ENCODE data around the gene C8G. TPM values are rescaled to one million over a fixed set of nuclear protein-coding genes. Genes with fewer than 3 reads are reported as not detected.

The C8G gene
- total RNA-seq, 4 donors from 2014 or later, result 4.3 to 7.9 (median 6.4) TPM; not detected in 1

DNA sequence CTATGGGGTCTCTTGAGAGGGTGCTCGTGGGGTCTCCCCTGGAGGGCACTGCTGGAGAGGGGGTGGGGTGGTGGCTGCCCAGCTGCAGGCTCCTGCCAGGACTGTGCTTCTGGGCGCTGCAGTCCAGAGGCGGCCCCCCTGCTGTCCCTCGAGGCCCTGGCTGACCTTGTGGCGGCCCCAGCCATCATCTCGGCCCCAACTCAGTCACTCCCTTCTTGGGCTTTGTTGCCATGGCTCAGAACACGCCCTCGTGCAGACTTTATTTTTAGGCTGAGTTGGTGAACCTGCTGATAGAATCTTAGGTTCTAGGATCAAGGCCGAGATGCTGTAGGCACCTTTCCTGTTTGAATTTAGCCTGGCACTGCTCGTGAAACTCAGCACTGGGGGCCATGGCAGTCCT, 23.3 kb upstream of the C8G start:
- intact Hi-C loops (cut with DNase I; ENCODE audit: low total_unique reads) (no loop called here), in situ Hi-C loops (cut with MboI; ENCODE audit: low pct_ligation_motif_present in 1 of 4, low pct_unique_long_range_greater_than_20kb in 1 of 4, low sequenced_read_pairs in 3 of 4) (no loop called here)
- 84% methylated on average over 10 of the region's 10 CpGs; no CpG with 5 or more reads in 1 of the 2 donors for WGBS, 2 donors (ENCODE audit: low coverage in 1 of 2)
- TF ChIP-seq, protein P1, sequence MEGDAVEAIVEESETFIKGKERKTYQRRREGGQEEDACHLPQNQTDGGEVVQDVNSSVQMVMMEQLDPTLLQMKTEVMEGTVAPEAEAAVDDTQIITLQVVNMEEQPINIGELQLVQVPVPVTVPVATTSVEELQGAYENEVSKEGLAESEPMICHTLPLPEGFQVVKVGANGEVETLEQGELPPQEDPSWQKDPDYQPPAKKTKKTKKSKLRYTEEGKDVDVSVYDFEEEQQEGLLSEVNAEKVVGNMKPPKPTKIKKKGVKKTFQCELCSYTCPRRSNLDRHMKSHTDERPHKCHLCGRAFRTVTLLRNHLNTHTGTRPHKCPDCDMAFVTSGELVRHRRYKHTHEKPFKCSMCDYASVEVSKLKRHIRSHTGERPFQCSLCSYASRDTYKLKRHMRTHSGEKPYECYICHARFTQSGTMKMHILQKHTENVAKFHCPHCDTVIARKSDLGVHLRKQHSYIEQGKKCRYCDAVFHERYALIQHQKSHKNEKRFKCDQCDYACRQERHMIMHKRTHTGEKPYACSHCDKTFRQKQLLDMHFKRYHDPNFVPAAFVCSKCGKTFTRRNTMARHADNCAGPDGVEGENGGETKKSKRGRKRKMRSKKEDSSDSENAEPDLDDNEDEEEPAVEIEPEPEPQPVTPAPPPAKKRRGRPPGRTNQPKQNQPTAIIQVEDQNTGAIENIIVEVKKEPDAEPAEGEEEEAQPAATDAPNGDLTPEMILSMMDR (IDR thresholded peaks at IDR 0.05), result no peak
- TF ChIP-seq EP300 (IDR thresholded peaks at IDR 0.05; ENCODE audit: low read depth) (no peak), POLR2AphosphoS5 (IDR thresholded peaks at IDR 0.05) (no peak), POLR2A (IDR thresholded peaks at IDR 0.05) (no peak)
- H3K27ac ChIP-seq, result no peak overlapping the region
- no peaks in the 10 kb centered on the region for H3K4me1 ChIP-seq
- no peaks in the 10 kb centered on the region for H3K9me3 ChIP-seq
- peaks cover 0 to 25% (median 9%) of the 10 kb centered on the region in 4 donors for H3K36me3 ChIP-seq
- no peaks in the 10 kb centered on the region for H3K27me3 ChIP-seq
- DNase-seq, result no peak
- H3K4me3 ChIP-seq, result no peak overlapping the region

DNA sequence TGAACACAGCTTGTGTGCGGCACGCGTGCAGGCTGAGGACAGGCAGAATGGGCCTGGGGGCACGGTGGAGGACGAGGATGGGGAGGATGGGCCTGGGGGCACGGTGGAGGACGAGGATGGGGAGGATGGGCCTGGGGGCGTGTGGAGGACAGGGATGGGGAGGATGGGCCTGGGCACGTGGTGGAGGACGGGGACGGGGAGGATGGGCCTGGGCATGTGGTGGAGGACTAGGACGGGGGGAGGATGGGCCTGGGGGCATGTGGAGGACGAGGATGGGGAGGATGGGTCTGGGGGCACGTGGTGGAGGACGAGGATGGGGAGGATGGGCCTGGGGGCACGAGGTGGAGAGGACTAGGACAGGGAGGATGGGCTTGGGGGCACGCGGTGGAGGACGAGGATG, 22.5 kb upstream of the C8G start:
- Histone ChIP-seq H3K4me1 (no peaks in the 10 kb centered on the region), H3K4me3 (no peak overlapping the region), H3K27me3 (no peaks in the 10 kb centered on the region), H3K9me3 (no peaks in the 10 kb centered on the region), H3K27ac (no peak overlapping the region), H3K36me3 (peaks cover 0 to 17% (median 5%) of the 10 kb centered on the region in 4 donors)
- in situ Hi-C loops (cut with MboI; ENCODE audit: low pct_ligation_motif_present in 1 of 4, low pct_unique_long_range_greater_than_20kb in 1 of 4, low sequenced_read_pairs in 3 of 4) (no loop called here), intact Hi-C loops (cut with DNase I; ENCODE audit: low total_unique reads) (no loop called here)
- TF ChIP-seq, protein P1 (IDR thresholded peaks at IDR 0.05), result no peak
- TF ChIP-seq POLR2AphosphoS5 (IDR thresholded peaks at IDR 0.05), result no peak
- no peak for TF ChIP-seq EP300 (IDR thresholded peaks at IDR 0.05; ENCODE audit: low read depth)
- no peak for TF ChIP-seq POLR2A (IDR thresholded peaks at IDR 0.05)
- WGBS, 2 donors (ENCODE audit: low coverage in 1 of 2), result 88% methylated on average over 15 of the region's 19 CpGs; no CpG with 5 or more reads in 1 of the 2 donors
- no peak for DNase-seq

DNA sequence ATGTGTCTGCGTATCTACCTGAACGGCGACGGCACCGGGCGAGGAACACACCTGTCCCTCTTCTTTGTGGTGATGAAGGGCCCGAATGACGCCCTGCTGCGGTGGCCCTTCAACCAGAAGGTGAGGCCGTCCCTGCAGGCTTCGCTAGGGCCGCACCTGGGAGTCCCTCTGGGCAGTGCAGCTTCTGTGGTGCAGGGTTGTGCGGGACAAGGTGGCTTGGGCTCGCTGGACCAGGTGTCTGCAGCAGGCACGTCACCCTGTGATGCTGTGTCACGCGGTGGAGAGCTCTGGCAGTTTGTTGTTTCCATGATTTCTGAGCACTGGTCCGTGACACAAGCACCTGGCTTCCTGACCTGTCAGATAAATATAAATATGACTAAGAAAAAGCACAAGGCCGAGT, 21.2 kb upstream of the C8G start:
- no peaks in the 10 kb centered on the region for H3K27me3 ChIP-seq
- no peak overlapping the region for H3K4me3 ChIP-seq
- TF ChIP-seq, protein P1 (IDR thresholded peaks at IDR 0.05), result no peak
- TF ChIP-seq POLR2AphosphoS5 (IDR thresholded peaks at IDR 0.05), result no peak
- no peak for TF ChIP-seq EP300 (IDR thresholded peaks at IDR 0.05; ENCODE audit: low read depth)
- no peak for TF ChIP-seq POLR2A (IDR thresholded peaks at IDR 0.05)
- no peaks in the 10 kb centered on the region for H3K9me3 ChIP-seq
- H3K4me1 ChIP-seq, result no peaks in the 10 kb centered on the region
- WGBS, 2 donors (ENCODE audit: low coverage in 1 of 2), result 96% methylated on average over 19 of the region's 19 CpGs; no CpG with 5 or more reads in 1 of the 2 donors
- H3K27ac ChIP-seq, result no peak overlapping the region
- intact Hi-C loops (cut with DNase I; ENCODE audit: low total_unique reads) (no loop called here), in situ Hi-C loops (cut with MboI; ENCODE audit: low pct_ligation_motif_present in 1 of 4, low pct_unique_long_range_greater_than_20kb in 1 of 4, low sequenced_read_pairs in 3 of 4) (no loop called here)
- no peak for DNase-seq
- peaks cover 0 to 15% (median 2%) of the 10 kb centered on the region in 4 donors for H3K36me3 ChIP-seq

GRCh38 chr9:136925414-136926153, 19.5 kb upstream of the C8G start:
- Histone ChIP-seq H3K27me3 (no peaks in the 10 kb centered on the region), H3K27ac (no peak overlapping the region), H3K9me3 (no peaks in the 10 kb centered on the region), H3K36me3 (peaks cover 0 to 3% (median under 1%) of the 10 kb centered on the region in 4 donors), H3K4me3 (no peak overlapping the region), H3K4me1 (no peaks in the 10 kb centered on the region)
- no peak for TF ChIP-seq POLR2A (IDR thresholded peaks at IDR 0.05)
- intact Hi-C loops (cut with DNase I; ENCODE audit: low total_unique reads) (no loop called here), in situ Hi-C loops (cut with MboI; ENCODE audit: low pct_ligation_motif_present in 1 of 4, low pct_unique_long_range_greater_than_20kb in 1 of 4, low sequenced_read_pairs in 3 of 4) (no loop called here)
- no peak for DNase-seq
- 88% methylated on average over 32 of the region's 33 CpGs; no CpG with 5 or more reads in 1 of the 2 donors for WGBS, 2 donors (ENCODE audit: low coverage in 1 of 2)

Data from transverse colon (tissue), 4 donors.